HG03521 (cell line): Measurements from ENCODE around the gene C13orf42.
"Not testable (repeated sequence)": the region's sequence is repeated elsewhere in the genome, so short reads cannot be mapped to it uniquely, and the experiment has no call there.

Source experiments
- ATAC-seq: cut with Tn5 transposase; IDR thresholded peaks from one replicate; pipeline ENCODE4 v1.9.1; 2021; ENCODE audit warnings: mild to moderate bottlenecking, moderate library complexity; ENCODE audit not compliant: unreplicated experiment

The C13orf42 gene

GRCh38 chr13:51122868-51123566, 11.9 kb upstream of the C13orf42 start:
- ATAC-seq, result no peak

- ATAC-seq, result not testable (repeated sequence)
These were observed 9.8 kb upstream of the C13orf42 start for GRCh38 chr13:51120873-51121272.

- ATAC-seq, result no peak
These were observed 7.8 kb upstream of the C13orf42 start for GRCh38 chr13:51118809-51119431.

GRCh38 chr13:51113969-51114368, 2.9 kb upstream of the C13orf42 start:
- ATAC-seq, result no peak

- no peak for ATAC-seq
These were observed 2.3 kb upstream of the C13orf42 start for GRCh38 chr13:51113186-51113881.

- no peak for ATAC-seq
These were observed 1.7 kb upstream of the C13orf42 start for GRCh38 chr13:51112771-51113170.

- ATAC-seq, result no peak
These were observed 923 bp upstream of the C13orf42 start for GRCh38 chr13:51111997-51112396.

- ATAC-seq, result no peak
These were observed 3.1 kb downstream of the C13orf42 start for GRCh38 chr13:51107996-51108395.

- ATAC-seq, result no peak
These were observed 6.0 kb downstream of the C13orf42 start for GRCh38 chr13:51105046-51105445.

GRCh38 chr13:51101636-51102235, 9.3 kb downstream of the C13orf42 start:
- ATAC-seq, result no peak

GRCh38 chr13:51097353-51098043, 13.6 kb downstream of the C13orf42 start:
- ATAC-seq, result no peak

GRCh38 chr13:51096131-51096530, 14.9 kb downstream of the C13orf42 start:
- ATAC-seq, result no peak

GRCh38 chr13:51093574-51093973, 17.5 kb downstream of the C13orf42 start:
- no peak for ATAC-seq

GRCh38 chr13:51091839-51092238, 19.2 kb downstream of the C13orf42 start:
- no peak for ATAC-seq

- ATAC-seq, result no peak
These were observed 27.4 kb downstream of the C13orf42 start for GRCh38 chr13:51083706-51084105.

GRCh38 chr13:51080478-51081065, 30.5 kb downstream of the C13orf42 start:
- not testable (repeated sequence) for ATAC-seq

- no peak for ATAC-seq
These were observed 39.6 kb downstream of the C13orf42 start for GRCh38 chr13:51071493-51071892.

- peak; percentile 55 for ATAC-seq
These were observed 40.9 kb downstream of the C13orf42 start for GRCh38 chr13:51070005-51070649.

- ATAC-seq, result no peak
These were observed 42.6 kb downstream of the C13orf42 start for GRCh38 chr13:51068501-51068900.

- no peak for ATAC-seq
These were observed 43.4 kb downstream of the C13orf42 start for GRCh38 chr13:51067706-51068105.
